GM12873 (cell line): Measurements from ENCODE around the gene LRP1B.

Experiments
- TF ChIP-seq, protein P1 (sequence below): IDR thresholded peaks from 2 replicates; pipeline ENCODE4 v1.5.1; 2012; ENCODE audit warnings: low read depth, mild to moderate bottlenecking, moderate library complexity, low read length, control low read depth; ENCODE audit not compliant: insufficient read depth; ENCODE audit errors: missing control alignments

LRP1B gene

DNA sequence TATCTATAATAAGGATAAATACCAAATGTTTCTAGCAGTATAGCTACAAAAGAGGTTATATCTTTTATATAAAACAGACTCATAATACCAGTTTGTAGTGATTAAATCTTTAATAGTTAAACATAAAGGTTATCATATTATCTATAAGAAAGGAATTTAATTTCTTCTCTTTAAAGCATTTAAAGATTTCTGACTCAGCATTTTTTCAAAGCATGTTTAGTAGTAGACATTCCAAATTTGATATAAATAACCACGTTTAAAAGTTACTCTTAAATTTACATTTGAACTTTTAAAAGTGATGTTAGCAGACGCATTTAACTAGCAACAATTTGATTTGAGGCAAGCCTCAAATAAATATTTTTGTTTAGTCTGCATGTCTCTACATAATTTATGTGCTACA is 1842.6 kb downstream of the LRP1B start:
- TF ChIP-seq, protein P1, sequence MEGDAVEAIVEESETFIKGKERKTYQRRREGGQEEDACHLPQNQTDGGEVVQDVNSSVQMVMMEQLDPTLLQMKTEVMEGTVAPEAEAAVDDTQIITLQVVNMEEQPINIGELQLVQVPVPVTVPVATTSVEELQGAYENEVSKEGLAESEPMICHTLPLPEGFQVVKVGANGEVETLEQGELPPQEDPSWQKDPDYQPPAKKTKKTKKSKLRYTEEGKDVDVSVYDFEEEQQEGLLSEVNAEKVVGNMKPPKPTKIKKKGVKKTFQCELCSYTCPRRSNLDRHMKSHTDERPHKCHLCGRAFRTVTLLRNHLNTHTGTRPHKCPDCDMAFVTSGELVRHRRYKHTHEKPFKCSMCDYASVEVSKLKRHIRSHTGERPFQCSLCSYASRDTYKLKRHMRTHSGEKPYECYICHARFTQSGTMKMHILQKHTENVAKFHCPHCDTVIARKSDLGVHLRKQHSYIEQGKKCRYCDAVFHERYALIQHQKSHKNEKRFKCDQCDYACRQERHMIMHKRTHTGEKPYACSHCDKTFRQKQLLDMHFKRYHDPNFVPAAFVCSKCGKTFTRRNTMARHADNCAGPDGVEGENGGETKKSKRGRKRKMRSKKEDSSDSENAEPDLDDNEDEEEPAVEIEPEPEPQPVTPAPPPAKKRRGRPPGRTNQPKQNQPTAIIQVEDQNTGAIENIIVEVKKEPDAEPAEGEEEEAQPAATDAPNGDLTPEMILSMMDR, result no peak

DNA sequence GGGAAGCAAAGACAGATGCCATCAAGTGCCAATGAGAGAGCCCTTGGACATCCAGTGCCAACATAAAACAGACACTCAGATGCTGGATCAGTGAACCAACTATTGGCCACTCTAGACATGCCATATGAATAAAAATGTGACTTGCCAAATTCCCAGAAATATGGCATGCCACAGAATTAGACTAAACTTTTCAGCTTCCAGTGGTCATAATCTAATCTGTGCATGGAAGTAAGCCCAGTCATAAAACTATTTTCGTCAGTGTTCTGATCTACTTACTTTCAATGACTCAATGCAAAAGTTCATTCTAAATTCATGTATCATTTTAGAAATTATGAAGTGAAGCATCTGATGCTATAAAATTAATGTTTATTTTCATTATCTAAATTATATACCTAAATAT is 1844.4 kb downstream of the LRP1B start:
- TF ChIP-seq, protein P1, result no peak

DNA sequence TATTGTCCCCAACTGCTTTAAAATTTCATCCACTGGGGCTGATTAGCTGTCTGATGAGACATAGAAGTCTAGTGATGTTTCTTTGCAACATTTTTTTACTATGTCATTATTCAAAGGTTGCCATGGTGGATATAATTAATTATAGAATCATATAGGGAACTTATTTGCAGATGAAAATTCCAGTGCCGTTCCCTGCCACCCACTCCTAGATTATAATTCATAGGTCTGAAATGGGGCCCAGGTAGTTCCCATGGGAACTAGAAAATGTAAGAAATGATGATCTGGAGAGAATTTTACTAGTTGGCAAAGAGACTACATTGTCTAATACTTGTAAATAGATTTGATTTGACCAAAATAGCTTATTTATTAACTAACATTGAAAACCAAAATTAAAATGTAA is 1854.2 kb downstream of the LRP1B start:
- TF ChIP-seq, protein P1, result no peak

DNA sequence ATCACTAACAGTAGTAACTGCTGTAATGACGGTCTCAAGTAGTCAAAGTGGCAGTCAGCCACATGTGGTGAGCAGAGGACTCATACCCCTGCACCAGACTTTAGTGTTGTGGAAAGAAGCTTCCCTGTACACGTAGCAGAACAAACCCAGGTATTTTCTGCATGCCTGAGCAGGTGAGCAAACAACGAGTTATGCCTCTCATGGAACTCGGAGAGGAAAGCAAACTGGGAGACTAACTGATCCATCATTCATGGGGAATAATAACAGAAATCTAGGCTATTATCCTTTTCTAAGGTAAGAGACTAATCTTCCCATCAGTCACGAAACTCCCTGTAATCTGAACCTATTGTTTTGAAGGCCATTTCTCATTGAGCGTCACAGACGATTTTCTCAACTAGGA is 1855.4 kb downstream of the LRP1B start:
- TF ChIP-seq, protein P1, result no peak

DNA sequence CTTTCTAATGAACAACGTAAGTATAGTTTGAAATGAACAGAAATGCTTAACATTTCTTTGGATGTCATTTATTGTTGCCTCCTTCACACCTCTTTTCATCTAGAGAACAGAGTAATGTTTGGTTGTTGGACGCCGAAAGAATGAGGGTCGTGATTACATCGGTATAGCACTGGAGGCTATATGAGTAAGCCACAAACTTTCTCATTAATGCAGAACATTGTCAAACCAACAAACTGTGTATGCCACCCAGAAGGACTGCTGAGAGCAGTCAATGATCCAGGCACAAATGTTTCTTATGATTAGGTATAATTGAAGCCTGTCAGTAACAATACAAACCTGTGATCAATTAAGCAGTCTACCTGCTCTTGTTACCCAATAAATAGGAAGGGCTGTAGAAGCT is 1855.9 kb downstream of the LRP1B start:
- TF ChIP-seq, protein P1, result no peak

DNA sequence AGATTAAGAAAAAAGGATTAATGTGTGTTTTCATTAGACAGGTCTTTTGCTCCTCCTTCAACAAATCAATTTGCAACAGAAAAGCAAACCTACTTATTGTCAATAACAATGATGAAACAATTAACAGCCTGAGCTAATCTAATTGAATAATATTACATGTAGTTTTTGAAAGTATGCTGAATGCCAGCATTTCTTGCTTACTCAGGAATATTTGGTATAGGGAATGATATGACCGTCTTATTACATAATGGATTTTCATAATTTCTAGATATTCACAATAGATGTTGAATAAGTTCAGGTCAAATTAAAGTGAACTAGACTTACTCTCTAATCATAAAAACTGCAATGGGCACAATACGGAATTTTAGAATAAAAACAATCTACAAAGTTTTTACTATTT is 1856.9 kb downstream of the LRP1B start:
- TF ChIP-seq, protein P1, result no peak

DNA sequence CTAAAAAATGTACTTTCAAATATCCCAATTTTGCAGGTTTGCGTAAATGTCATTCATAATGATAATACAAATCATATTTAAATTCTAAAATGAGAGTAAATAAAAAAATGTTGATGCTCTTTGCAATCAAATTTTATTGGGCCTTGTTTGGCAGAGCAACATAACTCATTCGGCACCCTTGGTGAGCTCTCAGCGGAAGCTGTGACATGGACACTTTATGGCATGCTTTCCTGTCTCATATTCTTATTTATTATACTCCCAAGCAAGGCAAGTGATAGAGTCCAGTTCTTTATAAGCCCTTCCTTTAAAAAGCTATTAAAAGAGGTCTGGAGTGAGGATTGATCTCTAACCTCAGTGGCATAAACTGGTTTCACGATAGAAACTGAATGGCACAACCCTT is 1857.4 kb downstream of the LRP1B start:
- TF ChIP-seq, protein P1, result no peak
